ENCODE results near the gene NPHS1.
"Not testable (repeated sequence)": the region's sequence is repeated elsewhere in the genome, so short reads cannot be mapped to it uniquely, and the experiment has no call there.

Gene NPHS1

GRCh38 chr19:35812220-35813042 is 39.9 kb downstream of the NPHS1 start, which contains the start of gene PRODH2:
Gene PRODH2 (minus strand): TSS chr19:35812845. CDS start chr19:35812805, 40 bp downstream.
- DNase-seq (ENCODE audit: low read depth in 3 of 3), result no peak

- DNase-seq (ENCODE audit: low read depth in 3 of 3), result no peak
Observed at GRCh38 chr19:35811317-35812219, 40.7 kb downstream of the NPHS1 start.

GRCh38 chr19:35807633-35808032 is 44.7 kb downstream of the NPHS1 start:
- no peak for DNase-seq (ENCODE audit: low read depth in 3 of 3)

DNA sequence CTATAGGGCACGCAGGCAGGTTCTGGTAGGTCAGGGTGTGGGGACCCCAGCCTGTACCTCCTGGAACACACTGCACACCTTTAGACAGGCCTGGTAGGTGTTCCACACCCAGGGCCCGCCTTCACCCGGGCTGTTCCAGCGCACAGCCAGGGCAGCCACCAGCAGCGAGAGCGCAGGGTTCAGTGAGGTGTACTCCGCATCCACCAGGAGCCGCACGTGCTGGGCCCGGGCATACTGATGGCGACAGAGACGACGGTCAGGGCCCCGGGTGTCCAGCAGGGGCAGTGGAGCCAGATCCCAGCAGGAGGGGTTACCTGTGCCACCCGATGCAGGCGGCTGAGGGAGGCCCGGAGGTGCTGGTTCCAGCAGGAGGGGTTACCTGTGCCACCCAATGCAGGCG is 45.7 kb downstream of the NPHS1 start:
- DNase-seq (ENCODE audit: low read depth in 3 of 3), result no peak

- no peak for DNase-seq (ENCODE audit: low read depth in 3 of 3)
Observed at GRCh38 chr19:35805526-35806102, 46.7 kb downstream of the NPHS1 start.

DNA sequence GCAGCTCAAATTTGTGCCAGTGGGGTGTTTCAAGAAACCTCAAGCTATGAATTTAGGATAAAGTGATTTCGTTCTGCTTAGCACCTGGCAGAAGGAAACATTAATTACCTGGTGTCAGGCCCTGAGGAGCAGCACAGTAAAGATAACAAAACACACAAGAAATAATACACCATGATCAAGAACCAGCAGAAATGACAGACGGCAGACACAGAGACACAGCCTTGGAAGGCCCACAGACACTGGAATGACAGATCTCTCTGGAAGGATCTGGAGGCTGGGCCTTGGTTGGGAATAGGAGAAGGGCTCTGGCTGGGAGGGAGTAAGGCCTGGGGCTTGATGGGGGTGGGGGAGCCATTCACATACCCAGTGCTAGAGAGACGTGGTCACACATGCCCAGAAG is 50.5 kb downstream of the NPHS1 start:
- DNase-seq (ENCODE audit: low read depth in 3 of 3), result no peak

DNA sequence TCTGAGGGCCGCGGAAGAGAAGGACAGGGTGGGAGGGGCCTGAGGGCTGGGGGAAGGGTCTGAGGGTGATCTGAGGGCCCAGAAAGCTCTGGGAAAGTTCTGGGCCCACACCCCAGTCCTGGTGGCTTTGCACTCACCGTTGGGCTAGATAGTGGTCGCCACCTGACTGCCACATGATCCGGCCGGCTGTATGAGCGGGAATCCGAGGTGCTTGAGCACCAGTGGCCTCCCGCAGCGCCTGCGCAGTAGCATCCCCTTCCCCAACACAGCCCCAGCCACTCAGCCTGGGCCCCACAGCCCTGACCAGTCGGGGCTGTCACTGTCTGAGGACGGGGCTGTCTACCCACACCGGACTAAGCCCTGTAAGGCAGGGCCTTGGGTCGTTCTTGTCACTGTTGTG is 54.6 kb downstream of the NPHS1 start:
- DNase-seq (ENCODE audit: low read depth in 3 of 3), result peak in 1 of 3 experiments; percentile 12

DNA sequence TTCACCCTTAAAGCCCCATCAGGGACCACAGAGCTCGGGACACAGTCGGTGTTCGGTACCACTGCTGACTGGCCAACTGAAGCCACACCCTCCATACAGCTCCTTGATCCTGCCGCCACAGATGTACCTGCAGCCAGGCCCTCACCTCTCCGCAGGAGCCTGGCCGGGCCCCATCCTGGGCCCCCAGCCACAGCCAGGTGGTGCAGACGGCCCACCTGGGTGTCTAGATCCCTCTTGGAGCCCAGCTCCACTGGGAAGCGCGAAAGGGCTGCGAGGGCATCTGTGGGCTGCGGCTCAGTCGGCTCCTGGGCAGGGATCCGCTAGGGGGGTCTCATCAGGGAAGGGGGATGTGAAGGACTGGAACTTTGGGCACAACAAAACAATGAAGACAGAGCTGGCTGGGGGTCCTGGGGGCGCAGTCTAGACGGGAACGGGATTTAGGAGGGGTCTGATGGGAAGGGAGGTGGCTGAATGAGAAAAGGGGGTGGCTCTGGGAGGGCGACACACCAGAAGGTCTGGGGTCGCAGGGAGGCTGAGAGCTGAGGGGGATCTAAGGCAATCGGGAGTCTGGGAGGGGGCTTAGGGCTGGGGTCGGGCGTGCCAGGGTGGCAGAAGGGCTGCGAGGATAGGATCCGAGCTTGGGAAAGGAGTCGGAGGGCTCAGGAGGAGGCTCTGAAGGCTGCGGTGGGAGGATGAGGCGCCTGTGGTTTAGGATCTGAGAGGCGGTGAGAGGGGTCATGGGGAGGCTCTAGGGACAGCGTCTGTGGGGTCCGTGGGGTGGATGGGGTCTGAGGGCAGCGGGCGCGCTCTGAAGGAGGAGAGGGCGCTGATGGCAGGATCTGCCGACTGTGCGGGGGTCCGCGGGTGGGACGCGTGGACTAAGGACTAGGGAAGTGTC is 55.4 kb downstream of the NPHS1 start:
- DNase-seq (ENCODE audit: low read depth in 3 of 3), result no peak

DNA sequence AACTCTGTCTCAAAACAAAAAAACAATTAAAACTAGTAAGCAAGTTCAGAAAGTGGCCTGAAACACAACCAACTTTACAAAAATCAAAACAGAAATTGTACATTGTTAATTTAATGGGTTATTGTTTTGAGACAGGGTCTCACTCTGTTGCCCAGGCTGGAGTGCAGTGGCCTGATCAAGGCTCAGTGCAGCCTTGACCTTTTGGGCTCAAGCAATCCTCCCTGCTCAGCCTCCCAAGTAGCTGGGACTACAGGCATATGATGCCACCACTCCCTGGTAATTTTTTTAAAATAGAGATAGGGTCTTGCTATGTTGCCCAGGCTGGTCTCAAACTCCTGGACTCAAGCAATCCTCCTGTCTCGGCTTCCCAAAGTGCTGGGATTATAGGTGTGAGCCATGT is 56.7 kb downstream of the NPHS1 start:
- DNase-seq (ENCODE audit: low read depth in 3 of 3), result not testable (repeated sequence)

GRCh38 chr19:35793381-35794165 is 58.7 kb downstream of the NPHS1 start:
- DNase-seq (ENCODE audit: low read depth in 3 of 3), result no peak

DNA sequence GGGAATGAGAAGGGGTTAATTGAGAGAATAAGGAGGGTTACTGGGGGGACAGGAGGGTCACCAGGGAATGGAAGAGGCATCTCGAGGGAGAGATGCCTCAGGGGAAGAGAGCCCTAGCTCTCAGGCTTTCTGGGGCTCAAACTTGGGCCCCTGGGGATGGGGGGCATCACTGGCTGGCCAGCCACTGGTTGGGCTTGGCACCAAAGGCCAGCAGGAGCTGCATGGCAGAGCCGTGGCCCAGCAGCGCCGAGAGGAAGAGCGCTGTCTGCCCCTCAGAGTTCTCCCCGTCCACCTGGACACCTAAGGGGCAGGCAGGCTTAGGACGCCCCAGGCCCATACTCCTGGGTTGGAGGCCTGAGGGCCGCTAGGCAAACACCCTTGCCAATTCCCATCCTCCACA is 59.4 kb downstream of the NPHS1 start:
- no peak for DNase-seq (ENCODE audit: low read depth in 3 of 3)

DNA sequence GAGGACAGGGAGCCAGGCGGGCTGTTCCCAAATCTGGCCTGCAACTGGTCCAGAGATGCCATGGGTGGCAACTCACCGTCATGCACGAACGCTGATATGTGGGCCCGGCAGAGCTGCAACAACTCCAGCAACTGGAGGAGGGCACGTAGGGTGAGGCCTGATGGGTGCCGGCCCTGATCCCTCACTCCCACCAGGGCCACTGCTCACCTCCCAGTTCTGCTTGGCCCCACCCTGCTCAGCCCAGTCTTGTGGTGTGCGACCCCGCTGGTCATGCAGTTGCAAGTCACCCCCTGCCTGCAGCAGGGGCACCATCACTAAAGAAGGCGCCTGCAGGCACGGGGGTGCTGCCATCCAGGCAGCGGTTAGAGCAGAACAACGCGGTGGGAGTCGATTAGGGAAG is 60.0 kb downstream of the NPHS1 start:
- DNase-seq (ENCODE audit: low read depth in 3 of 3), result no peak

DNA sequence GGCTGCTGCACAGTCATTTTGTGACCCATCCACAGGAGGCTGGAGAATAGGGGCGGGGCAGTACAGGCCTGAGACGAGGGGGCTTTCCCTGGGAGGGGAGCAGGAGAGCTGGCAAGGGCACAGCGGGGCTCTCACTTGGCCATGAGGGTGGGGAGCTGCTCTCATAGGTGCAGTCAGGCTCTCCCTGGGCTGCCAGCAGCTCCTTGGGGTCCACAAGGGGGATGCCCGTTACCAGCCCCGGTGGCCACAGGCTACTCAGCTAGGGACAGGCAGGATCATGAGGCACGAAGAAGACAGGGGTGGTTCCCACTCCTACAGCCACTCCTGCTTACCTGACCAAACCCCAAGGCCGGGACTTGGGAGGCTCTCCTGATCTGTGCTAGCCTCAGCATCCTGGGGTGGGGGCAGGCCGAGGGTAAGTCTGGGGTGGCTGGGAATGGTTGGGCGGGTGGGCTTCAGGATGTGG is 60.5 kb downstream of the NPHS1 start:
- DNase-seq (ENCODE audit: low read depth in 3 of 3), result no peak

DNA sequence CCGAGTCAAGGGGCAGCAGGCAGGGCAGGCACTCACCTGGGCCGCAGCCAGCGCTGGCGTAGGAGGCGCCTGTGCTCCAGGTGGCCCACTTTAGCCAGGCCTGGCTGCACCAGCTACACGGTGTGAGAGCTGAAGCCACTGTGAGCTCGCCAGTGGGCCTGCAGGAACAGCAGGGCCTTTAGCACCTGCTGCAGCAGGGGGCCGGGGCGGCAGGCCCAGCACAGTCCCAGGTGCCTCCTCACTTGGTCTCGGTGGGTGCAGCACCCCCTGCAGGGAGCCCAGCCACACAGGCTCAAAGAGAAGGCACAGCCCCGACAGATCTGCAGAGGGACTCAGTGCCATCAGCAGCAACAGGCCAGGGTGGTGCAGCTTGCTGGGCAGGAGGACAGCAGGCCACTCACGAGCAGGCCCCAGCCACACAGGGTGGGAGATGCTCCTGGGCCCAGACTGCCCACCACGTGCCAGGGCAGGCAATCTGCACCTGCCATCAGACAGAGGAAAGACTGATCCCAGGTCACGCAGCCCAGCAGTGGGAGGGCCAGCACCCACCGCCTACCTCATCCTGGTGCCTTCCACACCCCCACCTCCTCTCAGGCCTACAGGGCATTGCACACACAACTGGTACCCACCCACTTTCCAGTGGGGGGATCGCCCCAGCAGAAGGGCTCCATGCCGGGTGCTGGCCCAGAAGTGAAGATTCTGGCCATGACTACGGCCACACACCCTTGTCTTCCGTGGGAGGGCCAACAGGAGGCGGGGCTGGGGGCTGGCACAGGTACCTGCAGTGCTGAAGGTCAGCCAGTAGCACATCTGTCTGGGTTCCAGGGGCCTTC is 61.1 kb downstream of the NPHS1 start:
- no peak for DNase-seq (ENCODE audit: low read depth in 3 of 3)

GRCh38 chr19:35789978-35790944 is 62.0 kb downstream of the NPHS1 start:
- DNase-seq (ENCODE audit: low read depth in 3 of 3), result no peak

DNA sequence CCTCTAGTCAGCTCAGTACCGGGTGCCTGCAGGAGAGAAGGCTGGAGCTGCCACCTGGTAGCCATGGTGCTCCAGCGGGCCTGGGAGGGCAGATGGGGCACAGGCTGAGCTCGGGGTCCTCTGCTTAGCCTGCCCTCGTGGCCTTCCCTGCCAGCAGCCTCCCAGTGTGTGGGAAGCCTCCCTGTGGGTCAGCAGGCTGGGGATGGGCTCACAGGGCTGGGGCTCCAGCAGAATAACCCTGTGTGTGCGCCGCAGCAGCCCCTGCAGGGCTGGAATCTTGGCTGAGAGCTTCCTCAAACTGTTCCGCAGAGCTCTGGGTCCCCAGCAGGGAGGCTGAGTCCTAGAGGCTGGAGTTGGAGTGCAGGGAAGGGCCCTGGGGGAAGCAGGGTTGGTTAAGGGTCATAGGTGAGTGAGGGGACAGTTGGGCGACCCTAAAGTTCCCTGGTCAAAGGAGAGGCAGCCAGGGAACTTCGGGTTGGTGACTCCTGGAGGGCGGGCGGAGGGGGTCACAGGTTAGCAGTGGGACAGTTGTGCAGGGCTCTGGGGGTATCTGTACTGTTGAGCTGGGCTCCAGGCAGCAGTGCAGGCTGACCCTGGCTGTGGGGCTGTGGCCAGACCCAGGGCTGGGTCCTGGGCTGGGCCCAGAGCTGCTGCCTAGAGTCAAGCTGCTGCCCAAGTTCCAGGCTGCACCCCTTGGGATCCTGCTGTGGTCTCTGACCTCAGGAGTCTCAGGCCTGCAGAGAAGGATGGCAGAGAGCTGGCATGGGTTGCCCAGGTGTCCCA is 62.9 kb downstream of the NPHS1 start:
- DNase-seq (ENCODE audit: low read depth in 3 of 3), result no peak

GRCh38 chr19:35788205-35788960 is 63.9 kb downstream of the NPHS1 start:
- DNase-seq (ENCODE audit: low read depth in 3 of 3), result no peak

All from stimulated activated CD4-positive, alpha-beta T cell treated with anti-CD3 and anti-CD28 coated beads, TNF-alpha, amount 100 ng/mL, for 24 hours (primary cell).